SHP77 (cell line): ENCODE measurements around the gene WDFY1.

Experiments
- DNase-seq, 2 experiments: peaks; one replicate each; lab custom pipeline; 2025; lab: John Stamatoyannopoulos, UW

Gene WDFY1, protein sequence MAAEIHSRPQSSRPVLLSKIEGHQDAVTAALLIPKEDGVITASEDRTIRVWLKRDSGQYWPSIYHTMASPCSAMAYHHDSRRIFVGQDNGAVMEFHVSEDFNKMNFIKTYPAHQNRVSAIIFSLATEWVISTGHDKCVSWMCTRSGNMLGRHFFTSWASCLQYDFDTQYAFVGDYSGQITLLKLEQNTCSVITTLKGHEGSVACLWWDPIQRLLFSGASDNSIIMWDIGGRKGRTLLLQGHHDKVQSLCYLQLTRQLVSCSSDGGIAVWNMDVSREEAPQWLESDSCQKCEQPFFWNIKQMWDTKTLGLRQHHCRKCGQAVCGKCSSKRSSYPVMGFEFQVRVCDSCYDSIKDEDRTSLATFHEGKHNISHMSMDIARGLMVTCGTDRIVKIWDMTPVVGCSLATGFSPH

DNA sequence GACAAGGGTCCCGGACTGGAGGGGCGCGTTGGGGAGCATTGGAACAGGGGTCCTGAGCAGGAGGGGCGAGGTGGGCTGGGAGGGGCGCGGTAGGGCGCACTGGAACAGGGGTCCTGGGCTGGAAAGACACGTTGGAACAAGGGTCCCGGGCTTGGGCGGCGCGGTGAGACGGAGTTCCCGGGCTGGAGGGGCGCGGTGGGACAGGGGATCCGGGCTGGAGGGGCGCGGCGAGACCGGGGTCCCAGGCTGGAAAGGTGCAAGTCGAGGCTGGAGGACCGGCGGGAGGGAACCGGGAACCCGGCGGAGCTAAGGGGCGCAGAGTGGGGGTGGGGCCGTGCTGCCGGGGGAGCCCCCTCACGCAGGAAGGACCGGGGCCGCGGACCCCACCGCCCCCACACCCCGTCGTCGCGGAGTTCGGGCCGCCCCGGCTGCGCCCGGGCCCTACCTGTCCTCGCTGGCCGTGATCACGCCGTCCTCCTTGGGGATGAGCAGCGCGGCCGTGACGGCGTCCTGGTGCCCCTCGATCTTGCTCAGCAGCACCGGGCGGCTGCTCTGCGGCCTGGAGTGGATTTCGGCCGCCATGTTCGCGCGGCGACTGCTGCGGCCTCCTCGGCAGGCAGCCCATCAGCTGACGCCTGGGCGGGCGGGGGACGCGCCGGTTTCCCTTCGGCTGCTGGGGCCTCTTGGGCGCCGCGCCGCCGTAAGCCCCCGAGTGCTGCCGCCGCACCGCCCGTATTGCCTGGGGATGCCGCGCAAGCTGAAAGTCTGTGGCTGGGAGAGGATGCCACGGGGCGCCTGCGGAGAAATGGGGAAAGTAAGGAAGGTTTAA, at the start of gene WDFY1:
Gene WDFY1, minus strand, starts transcription at position 633 of the 829 bp plus-strand sequence. Its CDS starts 51 bp downstream, at position 582.
- DNase-seq = peak; percentile 73 to 87

- no peak for DNase-seq
These were observed 49.5 kb upstream of the WDFY1 start for GRCh38 chr2:223994562-223995162.

DNA sequence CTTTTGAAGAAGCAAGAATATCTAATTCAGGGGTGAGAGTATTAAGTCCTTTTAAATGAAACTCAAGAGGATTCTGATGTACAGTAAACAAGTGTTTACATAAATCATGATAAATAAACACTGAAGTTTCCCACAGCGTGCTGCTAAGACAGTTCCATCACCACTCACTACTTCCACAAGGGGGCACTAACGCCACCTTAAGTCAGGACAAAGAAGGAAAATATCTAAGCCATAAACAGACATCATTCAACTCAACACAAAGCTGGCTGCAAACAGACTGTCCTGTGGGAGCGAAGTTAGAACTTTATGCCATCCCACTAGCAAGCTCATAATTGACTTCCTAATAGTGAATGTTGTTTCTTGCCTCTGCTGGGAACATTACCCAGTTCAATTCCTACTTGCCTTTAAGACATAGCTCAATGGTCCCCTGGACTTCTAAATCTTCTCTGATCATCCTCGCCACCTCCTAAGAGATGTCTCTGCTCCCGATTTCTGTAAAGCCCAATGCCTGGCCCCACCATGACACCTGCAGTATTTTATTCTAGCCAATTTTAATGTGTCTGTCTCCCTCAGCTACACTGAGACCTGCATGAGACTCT, 48.6 kb upstream of the WDFY1 start:
- DNase-seq = peak; percentile 57 to 58

DNA sequence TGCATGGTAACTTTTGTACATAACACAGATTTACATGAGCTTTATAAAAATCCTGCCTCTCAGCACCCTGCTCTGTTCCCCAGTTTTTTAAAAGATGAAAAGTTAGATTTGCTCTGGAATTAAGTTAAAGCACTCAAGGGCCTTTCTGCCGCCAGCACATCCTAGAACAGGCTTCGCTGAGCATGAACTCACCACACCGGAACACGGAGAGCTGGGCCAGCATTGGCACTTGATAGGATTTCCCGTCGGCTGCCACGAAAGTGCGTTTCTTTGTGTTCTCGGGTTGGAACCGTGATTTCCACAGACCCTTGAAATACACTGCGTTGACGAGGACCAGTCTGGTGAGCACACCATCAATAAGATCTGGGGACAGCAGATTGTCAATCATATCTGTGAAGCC, 46.5 kb upstream of the WDFY1 start:
- DNase-seq = no peak

DNA sequence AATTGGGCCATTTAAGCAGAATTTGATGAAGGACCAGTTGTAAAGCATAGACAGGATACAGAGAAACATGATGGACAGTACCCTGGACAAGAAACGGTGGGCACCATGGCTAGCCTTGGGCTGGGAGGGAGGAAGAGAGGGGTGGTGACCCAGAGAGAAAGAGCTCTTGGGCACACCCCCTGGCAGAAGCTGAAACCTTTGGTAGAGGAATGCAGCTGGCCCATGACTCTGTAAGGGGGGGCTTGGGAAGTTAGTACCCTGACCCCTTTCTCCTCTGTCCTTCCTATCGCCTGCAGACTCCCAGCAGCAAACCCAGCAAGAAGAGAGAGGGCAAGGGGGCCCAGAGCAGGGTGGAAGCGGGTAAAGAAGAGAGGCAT, 44.7 kb upstream of the WDFY1 start:
- no peak for DNase-seq

DNA sequence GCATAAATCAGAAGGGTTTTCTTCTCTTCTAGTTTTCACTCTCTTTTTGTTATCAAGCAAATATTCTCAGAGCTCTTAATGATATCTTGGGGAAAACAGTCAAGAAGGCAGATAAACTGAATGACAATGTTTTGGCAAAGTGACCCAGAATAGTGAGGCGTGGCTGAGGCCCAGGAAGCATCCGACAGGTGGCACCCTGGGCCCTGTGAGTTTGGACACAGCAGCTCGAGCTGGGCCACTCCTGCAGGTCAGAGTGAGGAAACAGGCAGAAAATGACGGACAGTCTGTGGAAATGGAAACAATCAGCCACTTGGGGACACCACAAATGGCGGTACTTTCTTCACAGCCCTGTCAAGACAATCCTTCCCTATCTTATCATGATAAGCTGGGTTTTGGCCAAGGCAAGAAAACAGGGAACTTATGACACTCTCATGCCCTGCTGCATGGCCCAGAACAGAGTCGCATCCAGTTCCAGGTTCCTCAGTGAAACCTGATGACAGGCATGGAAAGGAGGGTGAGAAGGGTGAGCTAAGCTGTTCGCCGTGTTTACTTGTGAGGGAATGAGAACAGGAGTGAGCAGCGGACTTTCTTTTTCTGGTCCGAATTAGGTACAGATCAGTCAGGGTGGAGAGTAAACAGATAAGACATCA, 44.2 kb upstream of the WDFY1 start:
- peak; percentile 18 to 22 for DNase-seq

GRCh38 chr2:223981241-223981640, 36.1 kb upstream of the WDFY1 start:
- no peak for DNase-seq

DNA sequence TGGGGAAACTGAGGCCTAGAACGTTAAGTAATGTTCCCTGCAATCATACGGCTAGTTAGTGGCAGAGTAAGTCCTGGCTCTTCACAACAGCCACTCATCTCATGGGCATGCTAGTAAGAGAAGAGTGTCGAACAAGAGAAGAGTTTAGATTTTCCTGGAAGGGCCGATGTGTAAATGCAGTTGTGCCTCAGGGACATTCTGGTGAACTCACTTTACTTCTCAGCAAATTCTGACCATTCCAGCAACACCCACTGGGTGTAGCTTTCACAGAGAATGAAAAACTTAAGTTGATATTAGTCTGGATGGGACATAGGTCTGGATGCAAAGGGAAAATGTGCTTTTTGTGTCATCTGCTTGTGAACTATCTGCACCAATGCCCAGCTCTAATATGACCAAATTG, 35.7 kb upstream of the WDFY1 start:
- DNase-seq = no peak

DNA sequence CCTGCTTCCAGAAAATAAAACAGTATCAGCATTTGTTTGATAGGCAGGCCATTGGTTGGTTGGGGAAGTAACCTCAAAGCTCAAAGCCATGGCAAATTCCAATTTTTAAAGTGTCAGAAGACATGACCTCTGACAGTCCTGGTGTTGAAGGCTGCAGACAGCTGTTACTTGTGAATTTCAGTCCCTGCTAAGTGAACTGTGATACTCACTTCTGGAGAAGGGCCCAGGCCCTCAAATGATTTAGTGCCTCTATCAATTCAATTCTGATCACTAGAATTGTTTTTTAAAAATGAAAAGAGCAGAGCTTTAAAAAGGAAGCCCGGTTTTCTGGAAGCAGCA, 35.2 kb upstream of the WDFY1 start:
- no peak for DNase-seq

- no peak for DNase-seq
These were observed 34.7 kb upstream of the WDFY1 start for GRCh38 chr2:223979730-223980396.

GRCh38 chr2:223978451-223978850, 33.3 kb upstream of the WDFY1 start:
- DNase-seq = no peak

- no peak for DNase-seq
These were observed 31.6 kb upstream of the WDFY1 start for GRCh38 chr2:223976635-223977226.

DNA sequence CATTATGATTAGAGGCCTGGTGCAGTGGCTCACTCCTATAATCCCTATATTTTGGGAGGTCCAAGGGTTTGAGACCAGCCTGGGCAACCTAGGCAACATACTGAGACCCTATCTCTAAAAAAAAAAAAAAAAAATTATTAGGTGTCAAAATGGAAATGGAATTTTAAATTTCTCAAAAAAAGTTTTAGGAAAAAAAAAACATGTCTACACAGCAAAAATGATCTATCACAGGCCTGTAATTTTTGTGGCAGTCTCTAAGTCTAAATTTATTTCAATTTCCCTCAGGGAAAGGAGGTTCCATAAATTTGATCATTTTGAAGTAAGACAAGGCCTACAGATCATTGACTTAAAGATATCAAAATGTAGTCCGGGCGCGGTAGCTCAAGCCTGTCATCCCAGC, 28.5 kb upstream of the WDFY1 start:
- no peak for DNase-seq

- no peak for DNase-seq
These were observed 27.5 kb upstream of the WDFY1 start for GRCh38 chr2:223972656-223973102.

DNA sequence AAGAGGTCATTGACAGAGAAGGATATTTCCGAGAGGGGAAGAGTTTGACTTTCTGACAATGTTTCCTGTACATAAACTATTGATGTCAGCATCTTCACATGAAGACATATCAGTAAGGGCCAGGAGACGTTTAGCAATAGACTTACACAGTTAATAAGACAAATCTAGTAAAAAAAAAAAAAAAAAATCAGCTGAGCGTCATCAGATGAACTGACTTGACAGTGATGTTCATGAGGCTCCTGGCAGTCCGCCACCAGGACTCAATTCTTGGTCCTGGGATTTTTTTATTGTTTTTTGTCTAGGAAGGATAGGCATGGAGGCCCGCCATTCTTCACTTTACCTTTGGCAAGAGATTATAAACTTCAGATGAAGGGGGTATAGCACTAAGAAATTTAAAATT, 26.6 kb upstream of the WDFY1 start:
- no peak for DNase-seq

DNA sequence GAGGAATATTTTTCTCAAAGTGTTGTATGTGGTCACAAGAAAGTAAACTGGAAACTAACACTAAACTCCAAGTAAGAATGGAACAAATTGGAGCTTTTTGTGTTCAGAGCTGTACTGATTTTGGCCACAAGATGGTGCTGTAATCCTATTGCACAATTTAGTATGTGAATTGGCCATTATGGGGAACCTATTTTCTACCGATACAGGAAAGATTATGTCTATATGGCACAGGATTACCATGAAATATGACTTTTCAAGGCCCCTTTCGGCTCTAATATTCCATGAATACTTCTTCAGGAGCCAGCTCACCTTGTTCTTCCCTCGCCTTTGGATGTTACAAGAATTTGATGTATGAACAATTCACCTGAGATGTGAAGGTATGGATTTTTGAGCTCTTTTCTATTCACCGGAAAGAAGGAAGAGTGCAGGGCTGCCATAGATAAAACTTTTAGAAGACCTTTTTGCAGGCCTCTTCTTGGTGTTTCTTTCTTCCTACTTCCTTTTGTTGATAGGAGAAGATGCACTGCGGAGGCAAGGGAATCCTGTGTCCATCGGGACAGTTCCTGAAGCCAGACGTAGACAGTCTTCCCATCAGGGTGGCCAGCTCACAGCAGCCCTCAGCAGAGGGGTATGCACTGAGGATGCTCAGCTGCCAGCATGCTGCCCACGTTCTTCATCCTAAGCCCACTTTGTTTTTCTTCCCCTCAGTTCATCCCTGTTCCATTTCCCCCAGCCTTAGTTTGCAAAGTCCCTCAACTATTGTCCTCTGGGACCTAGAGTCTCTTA, 25.4 kb upstream of the WDFY1 start:
- peak; percentile 11 to 39 for DNase-seq

DNA sequence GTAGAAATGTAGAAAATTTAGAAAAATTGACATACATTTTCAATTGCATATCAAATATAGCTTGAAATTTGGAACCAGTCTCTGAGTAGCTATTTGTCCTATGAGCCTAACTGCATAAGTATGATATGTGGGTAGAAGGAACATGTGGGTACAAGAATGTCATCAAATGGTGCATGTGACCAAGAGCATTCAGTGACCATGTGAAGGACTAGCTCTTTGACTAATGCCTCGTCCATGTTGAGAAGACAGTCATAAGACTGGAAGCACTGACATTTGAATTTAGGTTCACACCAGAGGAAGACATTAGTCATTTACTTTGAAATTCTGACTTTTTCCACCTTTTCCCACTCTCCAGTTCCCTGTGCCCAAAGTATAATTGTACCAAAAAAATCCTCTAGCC, 24.7 kb upstream of the WDFY1 start:
- DNase-seq = no peak

GRCh38 chr2:223969315-223969714, 24.2 kb upstream of the WDFY1 start:
- no peak for DNase-seq

DNA sequence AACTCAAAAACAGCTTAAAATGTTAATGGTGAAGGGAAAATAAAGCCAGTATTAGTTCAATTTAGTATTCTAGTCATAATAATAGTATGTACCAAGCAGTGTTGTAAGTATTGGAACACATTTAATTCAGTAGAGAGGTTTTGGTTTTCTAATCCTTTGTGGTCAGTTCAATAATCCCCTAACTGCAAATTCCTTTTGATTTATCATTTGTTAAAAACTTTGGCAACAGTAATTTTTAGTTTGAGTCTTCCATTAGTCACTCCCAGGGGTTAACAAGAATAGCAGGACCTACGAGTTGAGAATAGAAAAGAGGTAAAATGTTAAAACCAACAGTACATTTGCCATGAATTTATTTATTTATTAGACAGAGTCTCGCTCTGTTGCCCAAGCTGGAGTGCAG, 22.8 kb upstream of the WDFY1 start:
- DNase-seq = no peak

DNA sequence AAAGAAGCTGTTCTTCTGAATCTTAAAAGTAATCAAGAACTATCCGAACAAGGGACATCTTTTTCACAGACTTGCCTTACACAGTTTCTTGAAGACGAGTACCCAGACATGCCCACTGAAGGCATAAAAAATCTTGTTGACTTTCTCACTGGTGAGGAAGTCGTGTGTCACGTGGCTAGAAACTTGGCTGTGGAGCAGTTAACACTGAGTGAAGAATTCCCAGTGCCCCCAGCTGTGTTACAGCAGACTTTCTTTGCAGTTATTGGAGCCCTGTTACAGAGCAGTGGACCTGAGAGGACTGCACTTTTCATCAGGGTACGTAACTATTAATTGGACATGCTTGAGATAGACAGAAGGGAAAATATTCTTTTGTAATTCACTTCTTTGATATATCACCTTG, 14.6 kb upstream of the WDFY1 start:
- DNase-seq = no peak
